Choroid plexus epithelial cell (primary cell): ENCODE results near the gene TIMM13.
"Not testable (repeated sequence)": the region's sequence is repeated elsewhere in the genome, so short reads cannot be mapped to it uniquely, and the experiment has no call there.

ENCODE experiments used
- DNase-seq: peaks from one replicate; pipeline ENCODE4 v3.0.0-alpha.2; 2010; ENCODE audit warnings: low read depth
- H3K4me3 ChIP-seq: 2 replicates; pipeline ENCODE4 v1.5.1; 2011; ENCODE audit warnings: low read depth, mild to moderate bottlenecking, control low read depth, low read length, moderate library complexity
- CTCF ChIP-seq: conservative IDR thresholded peaks from 2 replicates; pipeline ENCODE4 v1.5.1; 2011; ENCODE audit warnings: low read depth, mild to moderate bottlenecking, control low read depth, inconsistent platforms, low read length, moderate library complexity

TIMM13 gene

DNA sequence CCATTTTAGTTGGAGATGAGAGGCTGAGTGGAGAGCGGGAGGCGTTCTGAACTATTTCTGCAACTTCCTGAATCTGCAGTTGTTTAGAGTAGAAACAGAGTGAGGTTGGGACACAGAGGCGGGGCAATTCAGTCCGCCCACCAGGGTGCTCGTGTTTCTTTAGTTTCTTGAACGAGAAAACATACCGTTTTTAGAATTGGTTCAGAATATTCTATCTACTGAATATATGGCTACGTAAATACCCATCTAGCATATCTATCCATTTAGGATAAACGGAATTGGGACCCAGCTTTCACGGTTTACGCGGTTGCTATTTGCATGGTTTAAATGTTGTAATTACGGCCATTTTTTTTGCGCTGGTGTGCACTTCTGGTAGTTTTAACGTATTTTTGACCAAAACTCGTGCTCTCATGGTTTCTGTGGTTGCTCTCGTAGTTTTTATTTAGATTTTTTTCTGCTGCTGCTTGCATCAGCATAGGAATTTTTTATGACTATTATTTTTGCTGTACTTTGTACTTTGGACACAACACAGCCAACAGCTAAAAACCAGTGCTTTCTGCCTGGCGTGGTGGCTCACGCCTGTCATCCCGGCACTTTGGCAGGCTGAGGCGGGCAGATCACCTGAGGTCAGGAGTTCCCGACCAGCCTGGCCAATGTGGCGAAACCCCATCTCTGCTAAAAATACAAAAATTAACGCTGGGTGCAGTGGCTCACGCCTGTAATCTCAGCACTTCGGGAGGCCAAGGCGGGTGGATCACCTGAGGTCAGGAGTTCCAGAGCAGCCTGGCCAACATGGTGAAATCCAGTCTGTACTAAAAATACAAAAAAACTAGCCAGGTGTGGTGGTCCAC, 32.7 kb downstream of the TIMM13 start:
- H3K4me3 ChIP-seq, result no peak overlapping the region
- TF ChIP-seq CTCF, result no peak
- peak; percentile 35 for DNase-seq

DNA sequence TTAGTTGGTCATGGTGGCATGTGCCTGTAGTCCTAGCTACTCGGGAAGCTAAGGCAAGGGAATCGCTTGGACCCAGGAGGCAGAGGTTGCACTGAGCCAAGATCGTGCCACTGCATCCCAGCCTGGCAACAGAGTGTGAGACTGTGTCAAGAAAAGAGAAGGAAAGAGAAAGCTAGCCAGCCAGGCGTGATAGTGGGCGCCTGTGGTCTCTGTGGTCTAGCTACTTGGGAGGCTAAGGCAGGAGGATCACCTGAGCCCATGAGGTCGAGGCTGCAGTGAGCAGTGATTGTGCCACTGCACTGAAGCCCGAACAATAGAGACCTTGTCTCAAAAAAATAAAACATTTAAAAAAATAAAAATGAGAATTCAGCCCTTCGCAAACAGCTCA, 33.3 kb downstream of the TIMM13 start:
- no peak for TF ChIP-seq CTCF
- DNase-seq, result no peak
- H3K4me3 ChIP-seq, result no peak overlapping the region

DNA sequence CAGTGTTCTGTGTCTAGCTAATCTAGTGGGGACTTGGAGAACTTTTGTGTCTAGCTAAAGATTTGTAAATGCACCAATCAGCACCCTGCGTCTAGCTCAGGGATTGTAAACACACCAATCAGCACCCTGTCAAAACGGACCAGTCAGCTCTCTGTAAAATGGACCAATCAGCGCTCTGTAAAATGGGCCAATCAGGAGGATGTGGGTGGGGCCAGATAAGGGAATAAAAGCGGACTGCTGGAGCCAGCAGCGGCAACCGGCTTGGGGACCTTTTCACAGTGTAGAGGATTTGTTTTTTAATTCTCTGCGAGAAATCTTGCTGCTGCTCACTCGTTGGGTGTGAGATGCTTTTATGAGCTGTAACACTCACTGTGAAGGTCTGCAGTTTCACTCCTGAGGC, 34.5 kb downstream of the TIMM13 start:
- DNase-seq, H3K4me3 ChIP-seq: not testable (repeated sequence)

DNA sequence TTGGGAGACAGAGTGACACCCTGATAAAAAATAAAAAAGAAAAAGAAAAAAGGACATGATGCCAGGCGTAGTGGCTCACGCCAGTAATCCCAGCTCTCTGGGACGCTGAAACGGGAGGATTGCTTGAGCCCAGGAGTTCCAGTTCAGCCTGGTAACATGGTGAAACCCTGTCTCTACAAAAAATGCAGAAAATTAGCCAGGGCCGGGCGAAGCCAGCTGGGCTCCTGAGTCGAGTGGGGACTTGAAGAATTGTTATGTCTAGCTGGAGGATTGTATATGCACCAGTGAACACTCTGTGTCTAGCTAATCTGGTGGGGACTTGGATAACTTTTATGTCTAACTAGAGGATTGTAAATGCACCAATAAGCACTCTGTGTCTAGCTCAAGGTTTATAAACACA, 35.0 kb downstream of the TIMM13 start:
- TF ChIP-seq CTCF, result no peak
- H3K4me3 ChIP-seq, result no peak overlapping the region
- no peak for DNase-seq

DNA sequence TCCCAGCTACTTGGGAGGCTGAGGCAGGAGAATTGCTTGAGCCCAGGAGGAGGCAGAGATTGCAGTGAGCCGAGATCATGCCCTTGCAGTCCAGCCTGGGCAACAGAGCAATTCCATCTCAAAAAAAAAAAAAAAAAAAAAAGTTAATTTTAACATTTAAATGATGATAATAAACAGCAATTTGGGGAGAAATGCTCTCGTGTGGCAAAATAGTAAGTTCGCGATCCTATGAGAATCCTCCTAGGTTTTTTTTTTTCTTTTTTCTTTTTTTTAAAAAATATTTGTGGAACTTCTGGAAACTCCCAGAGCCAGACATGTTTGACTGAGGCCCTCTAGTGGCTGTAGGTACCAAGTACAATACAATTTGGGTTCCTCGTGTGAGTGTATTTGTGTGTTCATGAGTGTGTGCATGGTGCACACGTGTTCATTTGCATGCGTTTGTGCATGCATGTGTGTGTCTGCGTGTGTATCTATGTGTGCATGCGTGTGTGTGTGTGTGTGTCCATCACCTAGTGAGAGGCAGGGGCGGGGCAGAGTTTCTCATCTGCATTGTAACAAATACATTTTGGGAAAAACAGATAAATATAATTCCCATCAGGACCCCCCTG, 36.2 kb downstream of the TIMM13 start:
- peak; percentile 83 for TF ChIP-seq CTCF
- peak; percentile 84 for DNase-seq
- H3K4me3 ChIP-seq, result no peak overlapping the region

- no peak for TF ChIP-seq CTCF
- no peak for DNase-seq
- no peak overlapping the region for H3K4me3 ChIP-seq
Measured at GRCh38 chr19:2389594-2389993, 37.8 kb downstream of the TIMM13 start.

DNA sequence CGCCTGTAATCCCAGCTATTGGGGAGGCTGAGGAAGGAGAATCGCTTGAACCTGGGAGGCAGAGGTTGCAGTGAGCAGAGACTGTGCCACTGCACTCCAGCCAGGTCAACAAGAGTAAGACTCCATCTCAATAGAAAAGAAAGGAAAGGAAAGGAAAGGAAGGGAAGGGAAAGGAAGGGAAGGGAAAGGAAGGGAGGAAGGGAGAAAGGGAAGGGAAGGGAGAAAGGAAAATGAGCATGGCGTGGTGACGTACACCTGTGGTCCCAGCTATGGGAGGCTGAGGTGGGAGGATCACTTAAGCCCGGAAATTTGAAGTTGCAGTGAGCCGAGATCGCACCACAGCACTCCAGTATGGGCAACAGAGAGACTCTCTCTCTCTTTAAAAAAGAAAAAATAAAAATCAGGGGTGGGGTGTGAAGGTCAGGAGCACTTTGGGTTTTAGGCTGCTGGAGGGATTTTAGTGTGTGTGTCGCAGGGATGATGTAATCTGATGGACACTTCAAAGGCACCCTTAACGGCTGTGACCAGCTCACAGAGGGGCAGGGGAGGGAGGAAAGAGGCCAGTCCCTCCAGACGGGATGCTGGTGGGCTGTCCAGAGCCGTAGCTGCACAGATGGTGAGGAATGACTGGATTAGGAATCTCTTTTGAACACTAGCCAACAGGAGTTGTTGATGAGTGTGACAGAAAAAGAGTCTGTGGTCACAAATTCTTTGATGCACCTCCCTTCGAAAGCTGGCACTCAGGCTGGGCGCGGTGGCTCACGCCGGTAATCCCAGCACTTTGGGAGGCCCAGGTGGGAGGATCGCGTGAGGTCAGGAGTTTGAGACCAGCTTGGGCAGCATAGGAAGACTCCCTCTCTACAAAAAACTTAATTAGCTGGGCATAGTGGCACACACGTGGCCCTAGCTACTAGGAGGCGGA, 39.8 kb downstream of the TIMM13 start:
- TF ChIP-seq CTCF, result no peak

More for the DNA sequence above, 39.8 kb downstream of the TIMM13 start:
- DNase-seq, result no peak
- H3K4me3 ChIP-seq, result no peak overlapping the region
